GM18508 (cell line): ENCODE data around the gene CHIC1.
"Not testable (repeated sequence)": the region's sequence is repeated elsewhere in the genome, so short reads cannot be mapped to it uniquely, and the experiment has no call there.

Source experiments
- ATAC-seq: cut with Tn5 transposase; IDR thresholded peaks from one replicate; pipeline ENCODE4 v1.9.1; 2021; ENCODE audit warnings: moderate number of reproducible peaks; ENCODE audit not compliant: insufficient read depth, unreplicated experiment

CHIC1 gene

DNA sequence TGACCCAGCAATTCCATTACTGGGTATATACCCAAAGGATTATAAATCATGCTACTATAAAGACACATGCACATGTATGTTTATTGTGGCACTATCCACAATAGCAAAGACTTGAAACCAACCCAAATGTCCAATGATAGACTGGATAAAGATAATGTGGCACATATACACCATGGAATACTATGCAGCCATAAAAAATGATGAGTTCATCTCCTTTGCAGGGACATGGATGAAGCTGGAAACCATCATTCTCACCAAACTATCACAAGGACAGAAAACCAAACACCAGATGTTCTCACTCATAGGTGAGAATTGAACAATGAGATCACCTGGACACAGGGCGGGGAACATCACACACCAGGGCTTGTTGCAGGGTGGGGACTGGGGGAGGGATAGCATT, 144.0 kb downstream of the CHIC1 start:
- ATAC-seq, result not testable (repeated sequence)

DNA sequence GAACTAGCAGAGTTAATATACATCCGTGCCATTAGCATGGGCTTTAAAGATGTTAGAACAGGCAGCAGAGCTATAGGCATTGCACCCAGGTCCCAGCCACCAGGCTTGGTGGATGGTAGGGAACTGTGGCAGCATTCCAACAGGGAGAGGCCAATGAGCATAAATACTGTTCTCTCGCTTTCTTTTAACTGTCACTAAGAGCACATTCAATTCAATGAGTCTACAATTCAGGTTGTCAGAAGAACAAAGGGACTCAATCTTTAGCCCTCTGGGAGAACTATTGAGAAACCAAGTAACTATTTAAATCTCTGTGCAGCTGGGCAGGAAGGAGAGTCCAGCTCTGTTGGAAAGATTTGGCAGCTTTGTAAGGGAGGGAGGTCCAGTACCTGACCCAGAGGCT, 165.6 kb downstream of the CHIC1 start:
- no peak for ATAC-seq
